Measurements from ENCODE around the gene NAP1L5.

Gene NAP1L5

GRCh38 chr4:88693792-88694191, 3.8 kb downstream of the NAP1L5 start:
- TF ChIP-seq, protein P1, sequence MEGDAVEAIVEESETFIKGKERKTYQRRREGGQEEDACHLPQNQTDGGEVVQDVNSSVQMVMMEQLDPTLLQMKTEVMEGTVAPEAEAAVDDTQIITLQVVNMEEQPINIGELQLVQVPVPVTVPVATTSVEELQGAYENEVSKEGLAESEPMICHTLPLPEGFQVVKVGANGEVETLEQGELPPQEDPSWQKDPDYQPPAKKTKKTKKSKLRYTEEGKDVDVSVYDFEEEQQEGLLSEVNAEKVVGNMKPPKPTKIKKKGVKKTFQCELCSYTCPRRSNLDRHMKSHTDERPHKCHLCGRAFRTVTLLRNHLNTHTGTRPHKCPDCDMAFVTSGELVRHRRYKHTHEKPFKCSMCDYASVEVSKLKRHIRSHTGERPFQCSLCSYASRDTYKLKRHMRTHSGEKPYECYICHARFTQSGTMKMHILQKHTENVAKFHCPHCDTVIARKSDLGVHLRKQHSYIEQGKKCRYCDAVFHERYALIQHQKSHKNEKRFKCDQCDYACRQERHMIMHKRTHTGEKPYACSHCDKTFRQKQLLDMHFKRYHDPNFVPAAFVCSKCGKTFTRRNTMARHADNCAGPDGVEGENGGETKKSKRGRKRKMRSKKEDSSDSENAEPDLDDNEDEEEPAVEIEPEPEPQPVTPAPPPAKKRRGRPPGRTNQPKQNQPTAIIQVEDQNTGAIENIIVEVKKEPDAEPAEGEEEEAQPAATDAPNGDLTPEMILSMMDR (IDR thresholded peaks at IDR 0.05; ENCODE audit: low read depth, low read length), result no peak
- H3K4me3 ChIP-seq (ENCODE audit: low read depth, low read length), result no peak overlapping the region

DNA sequence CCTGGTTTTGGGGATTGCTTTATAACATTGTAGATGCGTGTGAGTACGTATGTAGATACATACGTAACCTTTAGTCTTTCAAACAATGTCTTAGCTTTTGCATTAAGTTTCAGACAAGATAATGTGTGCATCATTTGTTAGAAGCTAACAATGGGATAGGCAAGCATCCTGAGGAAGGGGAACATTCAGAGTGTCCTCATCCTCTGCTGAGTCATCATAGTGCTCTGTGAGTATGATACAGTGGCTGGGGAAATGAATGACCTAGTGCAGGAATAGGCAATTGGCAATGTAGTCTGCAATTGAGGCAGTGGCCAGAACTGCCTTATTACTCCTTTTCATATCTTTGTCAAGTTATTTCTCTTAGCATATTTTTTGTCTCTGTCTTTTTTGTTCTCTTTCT, 7.3 kb downstream of the NAP1L5 start:
- H3K4me3 ChIP-seq (ENCODE audit: low read depth, low read length), result no peak overlapping the region
- TF ChIP-seq, protein P1 (IDR thresholded peaks at IDR 0.05; ENCODE audit: low read depth, low read length), result no peak

GRCh38 chr4:88681209-88681608, 16.4 kb downstream of the NAP1L5 start:
- no peak overlapping the region for H3K4me3 ChIP-seq (ENCODE audit: low read depth, low read length)
- TF ChIP-seq, protein P1 (IDR thresholded peaks at IDR 0.05; ENCODE audit: low read depth, low read length), result no peak

GRCh38 chr4:88675543-88675942, 22.1 kb downstream of the NAP1L5 start:
- TF ChIP-seq, protein P1 (IDR thresholded peaks at IDR 0.05; ENCODE audit: low read depth, low read length), result no peak
- no peak overlapping the region for H3K4me3 ChIP-seq (ENCODE audit: low read depth, low read length)

DNA sequence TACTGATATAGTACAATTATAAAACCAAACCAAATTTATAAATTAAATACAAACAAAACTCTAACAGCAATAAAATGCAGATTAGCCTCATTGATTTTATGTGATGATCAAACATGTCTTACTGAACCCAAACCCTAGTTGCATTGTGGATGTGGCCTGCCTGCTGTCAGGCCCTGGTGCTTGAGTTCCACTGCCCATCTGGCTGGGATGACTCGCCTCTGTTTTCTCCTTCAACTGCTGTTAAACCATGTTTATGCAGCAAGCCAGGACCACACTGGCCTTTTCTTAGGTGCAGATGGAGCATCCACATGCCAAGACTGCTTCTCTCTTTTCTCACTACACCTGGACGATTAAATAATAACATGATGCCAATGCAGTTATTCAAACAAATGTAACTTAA, 22.6 kb downstream of the NAP1L5 start:
- TF ChIP-seq, protein P1 (IDR thresholded peaks at IDR 0.05; ENCODE audit: low read depth, low read length), result no peak
- no peak overlapping the region for H3K4me3 ChIP-seq (ENCODE audit: low read depth, low read length)

GRCh38 chr4:88674565-88674964, 23.1 kb downstream of the NAP1L5 start:
- H3K4me3 ChIP-seq (ENCODE audit: low read depth, low read length), result no peak overlapping the region
- TF ChIP-seq, protein P1 (IDR thresholded peaks at IDR 0.05; ENCODE audit: low read depth, low read length), result no peak

DNA sequence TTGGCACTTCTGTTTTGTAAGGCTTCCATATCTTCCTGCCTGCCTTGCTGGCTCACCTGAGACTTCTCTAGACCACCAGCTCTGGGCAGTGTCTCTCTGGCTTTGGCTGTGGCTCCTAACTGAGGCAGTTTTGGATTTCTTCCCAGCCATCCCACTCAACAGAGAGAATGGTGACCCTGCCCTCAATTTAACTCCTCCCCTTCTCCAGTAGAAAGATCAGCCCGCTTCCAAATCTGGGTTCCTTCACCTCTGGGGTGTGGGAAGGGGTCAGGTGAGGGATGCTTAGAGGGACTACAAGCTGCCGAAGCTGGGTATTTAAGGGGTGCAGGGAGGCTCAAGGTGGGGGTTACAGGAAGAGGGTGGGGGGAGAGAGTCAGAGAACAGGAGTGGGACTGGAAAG, 23.7 kb downstream of the NAP1L5 start:
- no peak overlapping the region for H3K4me3 ChIP-seq (ENCODE audit: low read depth, low read length)
- TF ChIP-seq, protein P1 (IDR thresholded peaks at IDR 0.05; ENCODE audit: low read depth, low read length), result no peak
